Fibroblast of skin of abdomen (primary cell): ENCODE measurements around the gene SHISAL1.
A peak's percentile ranks its signal among the peaks of the same experiment; 100 is the strongest.

ENCODE experiments used
- DNase-seq: peaks from one replicate; pipeline ENCODE4 v3.0.0-alpha.2; 2013

The SHISAL1 gene

DNA sequence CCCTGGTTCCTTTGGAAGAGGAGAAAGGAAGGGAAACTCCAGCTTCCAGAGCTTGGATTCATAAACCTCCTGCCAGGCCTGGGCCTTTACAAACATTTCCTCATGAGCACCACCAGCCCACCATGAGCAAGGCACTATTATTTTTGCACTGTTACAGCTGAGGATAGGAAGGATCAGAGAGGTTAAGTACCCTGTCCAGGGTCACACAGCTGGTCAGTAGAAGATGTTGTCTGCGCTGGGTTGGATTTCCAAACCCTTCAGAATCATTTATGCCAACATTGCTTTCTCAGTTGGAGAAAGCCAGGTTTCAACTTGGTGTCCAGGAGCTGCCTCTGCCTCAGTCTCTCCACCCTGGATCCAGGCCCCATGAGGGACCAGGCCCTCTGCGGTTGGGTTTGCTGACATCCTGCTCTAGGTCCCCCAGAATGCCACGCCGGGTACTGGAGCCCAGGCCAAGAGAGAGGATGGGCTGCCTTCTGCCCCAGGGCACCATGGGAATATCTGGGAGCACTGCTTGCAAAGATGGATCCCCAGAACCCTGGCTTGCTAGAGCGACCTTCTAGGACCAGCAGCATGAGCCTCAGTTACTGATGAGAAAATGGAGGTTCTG lies 29.7 kb upstream of the SHISAL1 start:
- no peak for DNase-seq

DNA sequence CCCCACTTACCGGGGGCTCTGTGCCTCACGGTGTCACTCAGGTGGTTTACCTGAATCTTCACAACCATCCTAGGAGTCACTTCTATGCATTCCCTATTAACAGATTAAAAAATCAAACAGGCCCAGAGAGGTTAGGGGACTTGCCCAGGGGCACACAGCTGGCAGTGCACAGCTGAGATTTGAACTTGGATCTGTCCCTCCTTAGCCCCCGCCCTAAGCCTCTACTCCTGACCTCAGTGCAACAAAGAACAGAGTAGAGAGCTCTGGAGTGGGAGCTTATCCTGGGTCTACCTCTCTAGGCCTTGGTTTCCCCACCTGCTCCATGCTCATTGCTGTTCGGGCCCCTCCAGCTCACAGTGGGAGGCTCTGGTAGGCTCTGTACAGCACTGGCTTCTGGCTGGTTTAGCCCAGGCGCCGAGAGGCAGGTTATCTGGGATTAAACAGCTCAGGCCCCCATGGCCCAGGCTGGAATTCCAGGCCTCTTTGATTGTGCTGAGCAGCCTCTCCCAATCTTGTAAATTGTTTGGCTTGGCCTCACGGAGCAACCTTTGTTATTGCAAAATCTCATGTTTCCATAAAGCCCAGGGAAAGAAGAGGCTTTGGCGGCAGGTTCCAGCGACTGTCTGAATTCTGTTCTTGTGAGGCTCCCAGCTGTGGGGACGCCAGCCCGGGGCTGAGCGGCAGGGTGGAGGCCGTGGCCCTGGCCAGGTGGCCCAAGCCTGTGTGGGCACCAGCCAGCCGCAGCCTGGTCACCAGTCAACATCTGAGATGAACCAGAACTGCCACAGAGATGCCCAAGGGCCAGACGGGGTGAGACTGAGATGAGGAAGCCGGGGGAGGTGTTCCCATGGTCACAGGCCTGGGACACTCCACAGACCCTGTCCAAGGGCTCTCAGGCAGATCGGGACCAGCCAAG lies 28.9 kb upstream of the SHISAL1 start:
- no peak for DNase-seq

DNA sequence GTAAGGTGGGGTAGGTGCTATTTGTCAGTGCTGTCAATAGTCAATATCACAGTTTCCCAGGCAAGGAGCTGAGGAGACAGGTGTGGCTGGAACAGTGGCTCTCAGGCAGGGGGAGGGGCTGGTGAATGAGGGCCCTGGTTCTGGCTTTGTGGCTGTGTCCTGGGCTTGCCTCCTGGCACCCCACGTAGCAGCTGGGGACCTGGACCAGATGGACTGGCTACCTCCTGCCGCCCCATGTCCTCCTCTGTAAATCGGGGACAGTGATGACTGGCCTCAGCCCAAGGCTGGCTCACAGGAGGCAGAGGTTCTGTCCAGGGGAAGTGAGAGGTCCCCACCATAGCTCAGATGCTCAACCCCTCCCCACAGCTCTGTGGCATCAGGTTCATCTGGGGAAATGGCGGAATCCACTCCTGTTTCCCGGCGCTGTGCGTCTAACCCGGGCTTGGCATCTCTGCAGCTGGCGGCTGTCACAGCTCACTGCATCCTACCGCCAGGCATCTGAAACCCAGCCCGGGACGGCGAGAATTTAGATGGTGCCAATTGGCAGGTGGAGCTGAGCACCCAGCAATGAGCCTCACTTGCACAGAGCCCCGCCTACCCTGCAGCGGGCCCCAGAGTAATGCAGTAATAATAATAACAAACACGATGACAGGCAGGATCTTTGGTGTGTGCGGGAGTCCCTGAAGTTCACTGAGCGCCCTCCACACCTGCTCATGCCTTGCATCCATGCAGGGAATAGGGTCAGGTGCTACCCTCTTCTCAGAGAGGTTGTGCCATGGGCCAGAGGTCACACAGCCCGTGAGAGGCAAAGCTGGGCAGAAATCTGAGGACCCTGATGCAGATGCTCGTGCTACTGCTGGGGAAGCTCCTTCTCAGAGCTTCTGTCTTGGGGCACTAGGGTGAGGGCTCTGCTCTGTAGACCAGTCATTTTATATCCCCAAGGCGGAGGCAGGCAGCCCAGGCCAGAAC lies 27.8 kb upstream of the SHISAL1 start:
- no peak for DNase-seq

DNA sequence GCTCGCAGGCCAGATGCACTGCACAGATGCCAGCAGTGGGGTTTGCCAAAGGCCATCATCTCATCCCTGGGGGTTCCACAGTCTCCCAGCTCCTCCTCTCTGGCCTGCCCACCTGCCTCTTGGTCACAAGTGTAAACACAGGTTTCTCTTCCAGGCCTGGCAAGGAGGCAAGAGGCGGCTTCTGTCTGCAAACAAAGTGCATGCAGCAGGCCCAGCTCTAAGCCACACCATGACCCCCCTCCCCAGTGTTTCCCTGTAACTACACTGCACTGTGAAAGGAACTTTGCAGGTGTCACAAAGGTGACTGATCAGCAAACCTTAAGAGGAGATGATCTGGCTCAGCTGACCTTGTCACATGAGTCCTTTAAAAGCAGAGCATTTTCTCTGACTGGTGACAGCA lies 26.2 kb upstream of the SHISAL1 start:
- DNase-seq, result no peak

DNA sequence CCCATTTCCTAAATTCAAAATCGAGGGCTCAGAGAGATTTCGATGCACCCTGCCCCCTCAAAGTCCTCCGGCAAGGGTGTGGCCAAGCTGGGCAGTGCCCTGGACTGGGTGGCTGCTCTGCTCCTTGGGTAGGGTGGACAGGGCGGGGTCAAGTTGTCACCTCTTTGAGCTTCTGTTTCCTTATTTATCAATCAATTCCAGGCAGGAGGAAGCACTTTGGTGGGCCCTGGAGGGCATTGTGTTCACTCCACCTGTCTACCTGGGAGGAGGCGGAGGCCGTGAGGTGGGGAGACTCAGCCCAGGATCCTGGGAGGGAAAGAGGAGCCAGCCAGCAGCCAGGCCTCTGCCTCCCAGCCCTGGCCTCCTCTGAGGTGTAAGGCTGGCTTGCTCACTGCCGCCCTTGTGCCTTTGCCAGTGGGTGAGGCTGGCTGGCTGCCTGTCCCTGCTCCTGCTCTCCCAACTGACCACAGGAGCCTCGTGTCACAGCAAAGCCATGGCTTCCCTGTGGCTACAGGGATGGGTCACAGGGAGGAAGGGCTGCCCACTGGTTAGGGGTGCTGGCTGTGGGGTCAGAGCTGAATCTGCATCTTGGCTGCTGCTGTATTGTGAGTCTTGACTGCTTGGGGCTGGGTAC lies 25.5 kb upstream of the SHISAL1 start:
- DNase-seq, result no peak

DNA sequence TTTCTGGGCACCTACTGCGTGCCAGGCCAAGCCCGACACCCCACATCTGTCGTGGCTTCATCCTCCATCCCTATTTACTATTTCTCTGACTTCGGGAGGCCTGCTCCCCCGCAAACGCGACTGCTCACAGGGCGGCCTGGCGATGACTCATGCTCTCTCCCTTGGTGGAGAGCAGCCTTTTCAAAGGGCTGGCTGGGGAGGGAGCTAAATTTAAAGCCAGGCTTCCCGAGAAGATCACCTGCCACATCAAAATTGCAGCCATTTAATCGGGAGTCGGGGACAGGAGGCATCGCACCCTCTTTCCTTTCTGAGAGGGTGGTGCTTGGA lies 24.9 kb upstream of the SHISAL1 start:
- DNase-seq, result peak; percentile 56

DNA sequence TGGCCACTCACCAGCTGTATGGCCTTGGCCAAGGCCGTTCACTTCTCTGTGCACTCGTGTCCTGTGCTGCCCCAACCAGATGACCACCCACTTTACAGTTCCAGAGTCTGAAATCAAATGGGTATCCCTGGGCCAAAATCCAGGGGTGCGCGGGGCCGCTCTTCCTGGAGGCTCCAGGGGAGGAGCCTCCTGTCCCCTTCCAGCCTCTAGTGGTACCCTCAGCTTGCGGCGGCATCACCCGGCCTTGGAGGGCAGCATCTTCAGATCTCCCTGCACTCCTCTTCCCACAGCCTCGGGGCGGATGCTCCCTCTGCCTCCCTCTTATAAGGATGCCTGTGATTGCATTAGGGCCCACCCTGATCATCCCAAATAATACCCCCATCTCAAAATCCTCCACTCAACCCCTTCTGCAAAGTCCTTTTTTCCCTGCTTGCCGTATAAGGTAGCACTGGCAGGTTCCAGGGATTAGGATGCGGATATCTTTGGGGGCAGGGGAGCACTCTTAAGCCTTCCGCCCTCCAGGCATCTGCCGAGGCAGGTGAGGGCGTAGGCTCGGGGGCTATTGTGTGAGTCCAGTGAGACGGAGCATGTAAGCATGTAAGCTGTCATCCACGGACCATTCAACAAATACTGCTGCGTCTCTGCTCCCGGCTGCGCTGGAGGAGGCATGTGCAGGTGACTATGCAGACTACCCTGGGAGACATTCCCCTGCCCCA lies 24.4 kb upstream of the SHISAL1 start:
- DNase-seq, result no peak

DNA sequence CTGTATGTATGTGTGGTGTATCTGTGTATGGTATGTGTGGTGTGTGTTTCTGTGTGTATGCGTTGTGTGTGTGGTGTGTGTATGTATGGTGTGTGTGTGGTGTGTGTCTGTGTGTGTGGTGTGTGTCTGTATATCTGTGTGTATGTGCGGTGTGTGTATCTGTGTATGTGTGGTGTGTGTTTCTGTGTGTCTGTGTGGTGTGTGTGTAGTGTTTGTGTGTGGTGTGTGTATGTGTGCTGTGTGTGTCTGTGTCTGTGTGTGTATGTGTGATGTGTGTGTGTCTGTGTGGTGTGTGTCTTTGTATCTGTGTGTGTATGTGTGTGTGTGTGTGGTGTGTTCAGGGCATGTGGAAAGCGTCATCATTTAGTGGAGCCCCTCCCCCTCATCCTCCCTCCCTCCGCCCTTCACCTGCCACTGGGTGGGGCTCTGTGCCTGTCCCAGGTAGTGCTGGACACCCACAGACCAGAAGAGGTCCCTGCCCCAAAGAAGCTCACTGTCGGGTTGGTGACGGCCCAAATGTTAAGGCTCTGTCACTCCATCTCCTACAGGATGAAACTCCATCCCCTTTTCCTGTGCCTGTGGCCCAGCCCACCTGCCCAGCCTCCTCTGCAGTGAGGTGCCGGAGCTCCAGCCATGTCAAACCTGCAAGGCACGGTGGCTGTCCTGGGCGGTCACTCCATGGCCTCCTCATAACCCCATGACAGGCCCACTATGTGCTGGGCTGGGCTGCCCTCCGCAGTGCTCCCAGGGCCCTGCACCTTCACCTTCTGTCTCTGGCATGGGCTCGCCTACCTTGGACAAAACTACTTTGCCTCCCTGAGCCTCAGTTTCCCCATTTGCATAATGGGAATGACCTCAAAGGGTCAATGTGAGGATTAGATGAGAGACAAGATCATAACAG lies 23.4 kb upstream of the SHISAL1 start:
- no peak for DNase-seq

DNA sequence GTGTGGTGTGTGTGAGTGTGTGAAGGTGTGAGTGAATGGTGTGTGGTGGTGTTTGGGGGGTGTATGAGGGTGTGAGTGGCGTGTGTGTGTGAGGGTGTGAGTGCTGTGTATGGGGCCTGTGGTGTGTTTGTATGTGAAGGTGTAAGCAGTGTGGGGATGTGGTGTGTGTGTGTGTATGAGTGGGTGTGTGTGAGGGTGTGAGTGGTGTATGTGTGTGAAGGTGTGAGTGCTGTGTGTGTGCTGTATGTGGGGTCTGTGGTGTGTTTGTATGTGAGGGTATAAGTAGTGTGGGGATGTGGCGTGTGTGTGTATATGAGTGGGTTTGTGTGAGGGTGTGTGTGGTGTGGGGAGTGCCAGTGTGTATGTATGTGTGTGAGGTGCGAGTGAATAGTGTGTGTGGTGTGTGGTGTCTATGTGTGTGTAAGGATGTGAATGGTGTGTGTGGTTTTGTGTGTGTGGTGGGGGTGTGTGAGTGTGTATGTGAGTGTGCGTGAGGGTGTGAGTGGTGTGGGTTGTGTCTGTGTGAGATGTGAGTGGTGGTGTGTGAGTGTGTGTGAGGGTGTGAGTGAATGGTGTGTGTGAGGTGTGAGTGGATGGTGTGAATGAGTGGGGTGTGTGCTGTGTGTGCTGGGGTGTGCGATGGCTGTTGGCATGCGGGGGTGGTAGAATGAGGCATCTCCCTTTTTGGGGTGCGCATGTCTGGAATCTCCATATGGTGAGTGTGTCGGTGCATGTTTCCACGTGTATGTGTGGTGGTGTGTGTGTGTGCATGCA lies 22.5 kb upstream of the SHISAL1 start:
- DNase-seq, result no peak

DNA sequence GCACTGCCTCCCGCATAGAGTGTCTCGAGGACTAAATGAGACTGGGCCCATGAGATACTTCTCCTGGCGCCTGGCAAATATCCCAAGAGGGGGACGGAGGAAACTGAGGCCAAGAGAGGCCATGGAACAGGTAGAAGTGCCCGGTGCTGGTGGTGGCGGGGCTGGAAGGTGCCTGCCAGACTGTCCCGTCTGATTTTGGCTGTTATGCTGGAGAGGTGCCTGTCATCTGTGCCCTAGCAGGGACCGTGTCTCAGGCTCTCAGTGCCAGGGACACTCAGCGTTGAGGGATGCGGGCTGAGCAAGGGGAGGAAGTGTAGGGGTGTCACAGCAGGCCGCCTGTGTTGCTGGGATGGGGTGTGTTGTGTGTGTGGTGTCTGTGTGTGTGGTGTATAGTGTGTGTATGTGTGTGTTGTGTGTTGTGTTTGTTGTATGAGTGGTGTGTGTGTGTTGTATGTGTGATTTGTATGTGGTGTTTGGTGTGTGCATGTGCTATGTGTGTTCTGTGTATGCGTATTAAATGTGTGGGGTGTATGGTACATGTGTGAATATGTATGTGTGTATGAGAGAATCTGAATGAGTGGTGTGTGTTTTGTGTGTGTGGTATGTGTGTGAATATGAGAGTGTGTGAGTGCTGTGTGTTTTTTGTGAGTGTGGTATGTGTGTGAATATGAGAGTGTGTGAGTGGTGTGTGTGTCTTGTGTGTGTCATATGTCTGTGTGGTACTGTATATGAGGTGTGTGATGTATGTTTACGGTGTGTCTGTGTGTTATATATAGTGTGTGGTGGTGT lies 21.3 kb upstream of the SHISAL1 start:
- no peak for DNase-seq

DNA sequence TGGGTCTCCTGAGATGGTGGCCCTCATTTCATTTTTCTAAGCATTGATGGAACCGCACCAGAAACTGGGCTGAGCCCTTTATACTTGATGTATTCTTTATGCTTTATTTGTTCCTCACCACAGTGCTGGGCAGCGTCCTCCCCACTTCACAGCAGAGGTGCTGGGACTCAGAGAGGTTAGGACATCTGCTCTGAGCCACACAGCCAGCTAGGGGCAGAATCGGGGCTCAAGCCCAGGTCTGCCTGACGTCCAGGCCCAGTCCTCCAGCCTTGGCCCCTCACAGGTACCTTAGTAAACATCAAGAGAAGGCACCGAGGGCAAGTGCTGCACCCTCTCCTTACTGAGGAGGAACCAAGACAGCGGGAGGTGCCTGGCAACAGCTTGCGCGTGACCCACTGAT lies 20.2 kb upstream of the SHISAL1 start:
- DNase-seq, result no peak

DNA sequence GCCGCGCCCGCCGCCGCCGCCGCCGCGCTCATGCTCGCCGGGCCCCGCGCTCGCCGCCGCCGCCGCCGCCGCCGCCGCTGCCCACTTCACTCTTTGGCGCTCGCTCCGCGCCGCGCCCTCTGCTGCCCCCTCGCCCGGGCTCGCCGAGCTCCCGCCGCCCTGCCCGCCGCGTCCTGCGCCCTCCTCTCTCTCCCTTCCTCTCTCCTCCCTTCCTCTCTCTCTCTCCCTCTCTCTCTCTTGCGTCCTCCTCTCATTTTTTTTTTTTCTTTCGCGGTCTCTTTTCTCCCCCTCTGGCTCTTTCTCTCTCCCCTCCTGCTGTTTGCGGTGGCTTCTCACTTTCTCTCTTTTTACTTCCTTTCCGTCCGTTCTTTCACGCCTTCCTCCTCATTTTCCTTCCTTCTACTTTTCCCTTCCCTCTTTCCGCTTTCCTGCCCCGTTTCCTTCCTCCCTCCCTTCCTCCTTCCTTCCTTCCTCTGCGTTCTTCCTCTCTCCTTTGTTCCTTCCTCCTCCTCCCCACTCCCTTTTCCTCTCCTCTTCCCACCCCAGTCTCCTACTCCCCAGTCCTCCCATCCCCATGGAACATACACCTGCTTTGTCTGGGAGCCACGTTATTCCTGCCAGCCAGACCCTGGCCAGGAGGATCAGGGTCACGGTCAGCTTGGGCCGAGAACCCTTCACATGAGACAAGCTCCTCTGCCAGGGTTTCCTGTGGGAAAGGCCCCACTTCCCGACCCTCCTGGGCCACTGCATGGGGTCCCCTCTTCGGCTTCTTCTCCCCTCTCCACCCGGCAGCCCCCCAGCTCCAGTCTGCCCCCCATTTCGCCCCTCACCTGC lies 19.3 kb upstream of the SHISAL1 start:
- no peak for DNase-seq

DNA sequence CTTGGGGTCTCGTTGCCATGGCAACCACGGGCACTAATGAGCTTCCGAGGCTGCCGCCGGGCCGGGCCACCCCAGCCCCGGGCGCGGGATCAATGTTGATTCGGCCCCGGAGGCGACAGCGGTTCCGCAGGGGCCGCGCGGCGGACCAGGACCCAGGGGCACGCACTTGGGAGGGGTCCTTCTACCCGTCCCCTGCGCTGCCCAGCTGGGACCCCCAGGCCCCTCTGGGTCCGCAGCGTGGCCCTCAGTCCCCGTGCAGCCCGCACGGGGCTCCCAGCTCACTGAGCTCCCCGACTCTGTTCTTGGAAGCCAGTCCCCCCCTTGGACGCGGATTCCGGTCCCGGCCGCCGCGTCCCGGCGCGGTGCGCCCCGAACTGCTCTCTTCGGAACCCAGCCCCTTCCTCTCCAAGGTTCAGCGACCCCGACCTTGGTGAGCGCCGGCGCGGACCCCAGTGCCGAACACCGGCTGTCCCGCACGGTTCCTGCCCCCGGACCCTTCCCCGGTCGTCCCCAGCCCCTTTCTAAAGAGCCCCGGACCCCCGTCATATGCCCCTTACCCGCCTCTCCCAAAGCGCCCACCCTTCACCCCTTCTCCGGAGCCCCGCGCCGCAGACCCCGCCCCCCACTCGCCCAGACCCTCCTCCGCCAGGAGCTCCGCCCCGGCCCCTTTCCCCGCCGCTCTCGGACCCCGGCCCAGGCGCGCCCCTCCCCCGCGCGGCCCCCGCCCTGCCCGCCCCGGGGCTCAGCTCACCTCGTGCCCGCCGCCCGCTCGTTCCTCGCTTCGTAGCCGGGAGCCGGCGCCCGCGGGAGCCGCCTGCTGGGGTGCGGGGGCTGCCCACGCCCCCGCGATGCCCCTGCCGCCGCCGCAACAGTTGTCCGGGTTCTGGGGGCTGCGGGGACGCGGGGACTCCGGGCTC lies 18.3 kb upstream of the SHISAL1 start:
- no peak for DNase-seq

DNA sequence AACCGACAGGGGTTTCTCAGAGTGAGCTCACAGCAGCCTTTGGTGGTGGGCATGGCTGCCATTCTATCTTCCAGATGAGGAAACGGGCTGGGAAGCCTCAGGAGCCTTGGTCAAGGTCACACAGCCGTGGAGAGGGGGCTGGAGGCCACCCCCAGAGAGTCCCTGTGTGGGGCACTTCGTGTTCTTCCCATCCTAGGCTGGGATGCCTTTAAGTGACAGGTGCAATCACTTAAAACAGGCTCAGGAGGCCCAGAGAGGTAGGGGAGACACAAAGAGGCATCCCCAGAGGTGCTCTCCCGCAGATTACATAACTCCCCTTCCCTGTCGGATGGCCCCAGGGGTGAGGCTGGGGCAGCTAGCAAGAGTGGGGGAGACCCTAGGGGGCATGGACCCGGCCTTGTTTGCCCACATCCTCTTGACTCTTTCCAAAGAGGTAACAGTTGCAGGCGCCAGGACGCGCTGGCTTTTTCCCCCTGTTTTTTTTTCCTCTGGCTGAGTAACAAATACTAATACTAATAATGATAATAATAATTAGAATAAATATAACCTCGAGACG lies 17.5 kb upstream of the SHISAL1 start:
- DNase-seq, result no peak

DNA sequence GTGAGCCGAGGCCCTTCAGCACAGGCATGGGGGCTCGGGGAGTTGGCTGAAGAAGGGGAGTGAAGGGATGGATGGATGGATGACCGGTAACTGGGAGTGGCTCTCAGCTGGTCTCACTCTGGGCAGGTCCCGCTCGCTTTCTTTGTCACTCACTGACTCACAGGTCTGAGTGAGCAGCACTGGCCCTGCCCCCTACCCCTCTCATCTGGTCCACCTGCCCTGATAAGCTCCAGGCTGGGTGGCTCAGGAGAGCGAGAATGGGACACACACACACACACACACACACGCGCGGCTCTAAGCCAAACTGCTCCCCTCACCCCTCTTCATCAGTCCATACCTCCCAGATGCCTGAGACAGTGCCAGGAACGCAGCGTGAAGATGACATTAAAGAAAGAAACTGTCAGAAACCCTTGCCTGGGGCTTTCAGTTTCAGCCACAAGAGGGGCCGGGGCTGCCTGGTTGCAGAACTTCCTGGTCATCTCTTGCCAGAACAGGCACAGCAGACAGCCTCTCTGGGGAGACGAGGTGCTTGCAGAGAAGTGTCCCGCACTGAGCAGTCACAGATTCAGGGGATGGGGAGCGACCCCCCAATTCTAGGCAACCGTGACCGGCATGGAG lies 16.5 kb upstream of the SHISAL1 start:
- DNase-seq, result no peak

DNA sequence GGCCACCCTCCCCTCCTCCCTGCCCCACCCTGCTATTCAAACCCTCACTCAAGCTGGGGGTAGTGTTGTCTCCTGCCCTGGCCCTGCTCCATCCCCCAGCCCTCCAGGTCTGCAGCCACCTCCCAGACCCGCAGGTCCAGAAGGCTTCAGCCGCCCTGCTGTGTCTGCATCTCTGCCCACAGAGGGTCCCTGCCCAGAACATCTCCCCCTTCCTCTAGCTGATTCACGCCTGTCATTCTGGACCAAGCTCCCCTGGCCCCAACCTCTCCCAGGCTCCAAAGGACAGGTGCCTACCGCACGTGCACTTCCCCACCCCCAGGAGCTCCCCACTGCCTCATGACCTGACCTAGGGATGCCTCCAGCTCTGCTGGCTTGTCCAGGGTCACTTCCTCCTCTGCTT lies 16.0 kb upstream of the SHISAL1 start:
- DNase-seq, result no peak
